Renal cortical epithelial cell (primary cell): ENCODE results near the gene IREB2. TPM values are rescaled to one million over a fixed set of nuclear protein-coding genes. Genes with fewer than 3 reads are reported as not detected.

Source experiments
- DNase-seq: peaks from one replicate; pipeline ENCODE4 v3.0.0-alpha.2; 2011; ENCODE audit warnings: low read depth
- total RNA-seq: library from RNA; depleted of rRNA; stranded (reverse); fragments of >200 nt; gene quantifications from 2 replicates; pipeline ENCODE4 v1.2.3, GENCODE V29; 2014

IREB2 gene
- total RNA-seq, 1 donor from 2014 or later = 68.5 TPM

GRCh38 chr15:78437107-78437761, 782 bp upstream of the IREB2 start:
- DNase-seq = no peak

- peak; percentile 22 for DNase-seq
Observed at GRCh38 chr15:78438619-78439285, 736 bp downstream of the IREB2 start.

GRCh38 chr15:78440375-78441373, 2.7 kb downstream of the IREB2 start:
- DNase-seq = no peak

GRCh38 chr15:78444255-78444654, 6.2 kb downstream of the IREB2 start:
- no peak for DNase-seq

GRCh38 chr15:78445875-78446274, 7.9 kb downstream of the IREB2 start:
- no peak for DNase-seq

- DNase-seq = no peak
Observed at GRCh38 chr15:78446551-78446950, 8.5 kb downstream of the IREB2 start.

GRCh38 chr15:78448441-78449219, 10.6 kb downstream of the IREB2 start:
- DNase-seq = no peak

GRCh38 chr15:78449220-78449999, 11.4 kb downstream of the IREB2 start:
- no peak for DNase-seq

- no peak for DNase-seq
Observed at GRCh38 chr15:78450285-78450858, 12.4 kb downstream of the IREB2 start.

GRCh38 chr15:78452485-78452884, 14.5 kb downstream of the IREB2 start:
- DNase-seq = no peak

GRCh38 chr15:78453447-78453846, 15.4 kb downstream of the IREB2 start:
- DNase-seq = no peak

- DNase-seq = no peak
Observed at GRCh38 chr15:78454992-78455391, 17.0 kb downstream of the IREB2 start.

- no peak for DNase-seq
Observed at GRCh38 chr15:78455749-78456148, 17.7 kb downstream of the IREB2 start.

GRCh38 chr15:78456426-78456825, 18.4 kb downstream of the IREB2 start:
- no peak for DNase-seq

- DNase-seq = peak; percentile 59
Observed at GRCh38 chr15:78457101-78457500, 19.1 kb downstream of the IREB2 start.

- DNase-seq = no peak
Observed at GRCh38 chr15:78460737-78461136, 22.7 kb downstream of the IREB2 start.

- DNase-seq = no peak
Observed at GRCh38 chr15:78461171-78461888, 23.3 kb downstream of the IREB2 start.

- no peak for DNase-seq
Observed at GRCh38 chr15:78469031-78469430, 31.0 kb downstream of the IREB2 start.

GRCh38 chr15:78477295-78477694, 39.3 kb downstream of the IREB2 start:
- no peak for DNase-seq

- no peak for DNase-seq
Observed at GRCh38 chr15:78479650-78480049, 41.6 kb downstream of the IREB2 start.
